PC-3 (cell line): Measurements from ENCODE around the gene FZD10.

Source experiments
- EZH2 ChIP-seq: fragments of 300-600 bp; sonication (generic); IDR thresholded peaks from one replicate; pipeline ENCODE4 v1.6.1; 2017; ENCODE audit warnings: antibody characterized with exemption, mild to moderate bottlenecking, low read length; ENCODE audit not compliant: unreplicated experiment
- EZH2phosphoT487 ChIP-seq: fragments of 300-600 bp; sonication (generic); IDR thresholded peaks from 2 replicates; pipeline ENCODE4 v1.6.1; 2018; ENCODE audit warnings: mild to moderate bottlenecking, antibody characterized with exemption, low read length, borderline replicate concordance
- TF ChIP-seq, protein P1 (sequence below): fragments of 300-600 bp; sonication (generic); conservative IDR thresholded peaks from 2 replicates; pipeline ENCODE4 v1.5.1; 2017; ENCODE audit warnings: antibody characterized with exemption, low read depth, mild to moderate bottlenecking, low read length

DNA sequence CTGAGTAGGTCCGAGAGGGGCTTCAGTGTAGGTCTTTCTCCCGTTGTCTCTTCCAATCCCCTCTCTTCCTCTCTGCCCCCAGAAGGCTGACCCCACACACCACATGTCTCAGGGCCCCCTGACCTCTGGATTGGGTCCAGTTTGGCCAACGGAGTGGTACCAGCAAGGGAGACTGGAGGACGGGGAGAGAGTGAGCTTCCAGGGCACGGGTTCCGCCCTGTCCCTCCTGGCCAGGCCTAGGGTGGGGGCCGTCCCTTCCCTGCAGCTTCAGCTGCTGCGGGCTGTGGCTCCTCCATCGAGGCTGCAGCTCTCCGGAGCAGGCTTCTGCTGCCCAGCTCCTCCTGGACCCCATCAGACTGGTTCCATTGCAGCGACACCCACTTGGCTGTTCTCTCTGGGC is 17.4 kb downstream of the FZD10 start:
- TF ChIP-seq, protein P1, sequence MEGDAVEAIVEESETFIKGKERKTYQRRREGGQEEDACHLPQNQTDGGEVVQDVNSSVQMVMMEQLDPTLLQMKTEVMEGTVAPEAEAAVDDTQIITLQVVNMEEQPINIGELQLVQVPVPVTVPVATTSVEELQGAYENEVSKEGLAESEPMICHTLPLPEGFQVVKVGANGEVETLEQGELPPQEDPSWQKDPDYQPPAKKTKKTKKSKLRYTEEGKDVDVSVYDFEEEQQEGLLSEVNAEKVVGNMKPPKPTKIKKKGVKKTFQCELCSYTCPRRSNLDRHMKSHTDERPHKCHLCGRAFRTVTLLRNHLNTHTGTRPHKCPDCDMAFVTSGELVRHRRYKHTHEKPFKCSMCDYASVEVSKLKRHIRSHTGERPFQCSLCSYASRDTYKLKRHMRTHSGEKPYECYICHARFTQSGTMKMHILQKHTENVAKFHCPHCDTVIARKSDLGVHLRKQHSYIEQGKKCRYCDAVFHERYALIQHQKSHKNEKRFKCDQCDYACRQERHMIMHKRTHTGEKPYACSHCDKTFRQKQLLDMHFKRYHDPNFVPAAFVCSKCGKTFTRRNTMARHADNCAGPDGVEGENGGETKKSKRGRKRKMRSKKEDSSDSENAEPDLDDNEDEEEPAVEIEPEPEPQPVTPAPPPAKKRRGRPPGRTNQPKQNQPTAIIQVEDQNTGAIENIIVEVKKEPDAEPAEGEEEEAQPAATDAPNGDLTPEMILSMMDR, result no peak
- TF ChIP-seq EZH2phosphoT487 (no peak), EZH2 (no peak)
